GM13976 (cell line): Measurements from ENCODE around the gene TBCK.
"Not testable (repeated sequence)": the region's sequence is repeated elsewhere in the genome, so short reads cannot be mapped to it uniquely, and the experiment has no call there.

ENCODE experiments used
- DNase-seq: peaks from one replicate; pipeline ENCODE4 v3.0.0; 2012; ENCODE audit warnings: low spot score
- CTCF ChIP-seq: IDR thresholded peaks from 2 replicates; pipeline ENCODE4 v1.5.1; 2012; ENCODE audit warnings: borderline replicate concordance, mild to moderate bottlenecking; ENCODE audit not compliant: insufficient read depth; ENCODE audit errors: extremely low read depth, missing control alignments, control extremely low read depth
- in situ Hi-C: fragments of 300-500 bp; cut with MboI; formaldehyde crosslinking; loops from one replicate; pipeline ENCODE4 v1.12.0; 2022; ENCODE audit warnings: low sequenced_read_pairs, mixed read lengths, inconsistent platforms; ENCODE audit not compliant: unreplicated experiment

The TBCK gene

GRCh38 chr4:106231931-106232330 is 84.1 kb downstream of the TBCK start:
- in situ Hi-C loops: no loop called here
- TF ChIP-seq CTCF: no peak

GRCh38 chr4:106222548-106222947 is 93.5 kb downstream of the TBCK start:
- DNase-seq: no peak

More at GRCh38 chr4:106231931-106232330, 84.1 kb downstream of the TBCK start:
- DNase-seq: no peak

GRCh38 chr4:106213291-106213690 is 102.7 kb downstream of the TBCK start:
- in situ Hi-C loops: loop anchor here (25.0 kb wide), 1 partner anchor 701 kb away; no protein-coding TSS in a partner anchor
- not testable (repeated sequence) for DNase-seq

More at GRCh38 chr4:106222548-106222947, 93.5 kb downstream of the TBCK start:
- TF ChIP-seq CTCF: no peak
- in situ Hi-C loops: loop anchor here (25.0 kb wide), 1 partner anchor 710 kb away; no protein-coding TSS in a partner anchor

GRCh38 chr4:106210021-106210420 is 106.0 kb downstream of the TBCK start:
- no peak for DNase-seq
- no peak for TF ChIP-seq CTCF
- in situ Hi-C loops: loop anchor here (25.0 kb wide), 1 partner anchor 698 kb away; no protein-coding TSS in a partner anchor

GRCh38 chr4:106208481-106209460 is 107.2 kb downstream of the TBCK start:
- in situ Hi-C loops: loop anchor here (25.0 kb wide), 1 partner anchor 696 kb away; no protein-coding TSS in a partner anchor
- DNase-seq: no peak
- no peak for TF ChIP-seq CTCF

- DNase-seq: no peak
- in situ Hi-C loops: loop anchor here (25.0 kb wide), 1 partner anchor 689 kb away; no protein-coding TSS in a partner anchor
- peak; percentile 34 for TF ChIP-seq CTCF
These were observed 114.6 kb downstream of the TBCK start for GRCh38 chr4:106201373-106201772.
